ENCODE measurements around the gene CLPTM1L.
"Not testable (repeated sequence)": the region's sequence is repeated elsewhere in the genome, so short reads cannot be mapped to it uniquely, and the experiment has no call there.

CLPTM1L gene

DNA sequence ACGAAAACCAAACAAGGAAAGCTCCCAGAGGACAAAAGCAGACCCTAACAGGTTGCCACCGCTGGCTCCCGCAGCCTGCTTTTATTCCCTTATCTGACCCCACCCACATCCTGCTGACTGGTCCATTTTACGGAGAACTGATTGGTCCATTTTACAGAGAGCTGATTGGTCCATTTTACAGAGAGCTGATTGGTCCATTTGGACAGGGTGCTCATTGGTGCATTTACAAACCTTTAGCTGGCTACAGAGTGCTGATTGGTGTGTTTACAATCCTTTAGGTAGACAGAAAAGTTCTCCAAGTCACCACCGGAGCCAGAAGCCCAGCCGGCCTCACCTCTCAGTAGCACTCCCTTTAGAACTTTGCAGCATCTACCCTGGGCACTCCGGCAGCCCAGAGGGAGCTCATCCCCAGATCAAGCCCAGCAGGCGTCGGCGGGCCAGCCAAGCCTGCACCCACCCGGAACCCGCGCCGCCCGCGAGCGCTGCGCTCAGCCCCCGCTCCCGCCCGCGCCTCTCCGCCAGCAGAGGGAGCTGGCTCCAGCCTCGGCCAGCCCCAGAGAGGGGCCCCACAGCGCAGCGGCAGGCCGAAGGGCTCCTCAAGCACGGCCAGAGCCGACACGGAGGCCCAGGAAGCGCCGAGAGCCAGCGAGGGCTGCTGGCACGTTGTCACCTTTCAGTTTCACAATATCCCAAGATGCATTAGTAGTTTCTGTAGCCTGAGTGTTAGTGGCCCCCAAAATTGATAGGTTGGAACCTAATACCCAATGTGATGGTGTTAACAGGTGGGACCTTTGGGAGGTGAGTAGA is 35.3 kb upstream of the CLPTM1L start:
- DNase-seq = peak; percentile 71

DNA sequence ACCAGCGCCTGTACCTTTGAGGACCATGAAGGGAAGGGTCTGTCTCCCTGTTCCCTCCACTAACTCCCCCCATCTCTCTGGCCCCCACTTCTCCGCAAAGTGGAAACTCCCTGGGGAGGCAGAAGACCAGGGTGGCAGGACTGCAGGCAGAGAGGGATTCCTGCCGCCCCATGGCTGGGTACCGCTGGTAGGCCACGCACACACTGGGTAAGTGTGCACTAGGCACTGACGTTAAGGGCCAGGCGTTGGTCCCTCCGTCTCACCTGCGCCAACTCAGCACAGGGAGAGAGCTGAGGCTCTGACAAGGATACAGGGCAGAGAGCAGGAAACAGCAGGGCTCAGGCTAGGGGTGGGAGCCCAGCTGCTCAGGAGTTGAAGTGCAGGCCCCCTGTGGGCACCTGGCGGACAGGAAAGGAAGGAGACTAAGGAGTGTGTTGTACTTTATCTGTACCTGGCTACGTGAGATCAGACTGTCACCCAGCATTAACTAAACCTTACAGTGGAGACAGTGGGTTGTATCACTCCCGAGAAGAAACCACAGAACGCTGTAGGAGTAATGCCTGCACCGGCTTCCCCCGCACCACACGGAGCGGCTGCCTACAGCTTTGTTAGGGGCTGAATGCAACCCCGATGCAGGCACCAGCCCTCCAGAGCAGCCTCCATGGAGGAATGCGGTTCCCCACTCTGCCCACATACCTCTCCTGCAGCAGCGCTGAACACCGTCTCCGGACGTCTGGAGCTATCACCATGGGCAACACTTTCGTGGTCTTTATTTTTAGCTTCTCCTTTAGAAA is 34.2 kb upstream of the CLPTM1L start:
- DNase-seq = no peak

DNA sequence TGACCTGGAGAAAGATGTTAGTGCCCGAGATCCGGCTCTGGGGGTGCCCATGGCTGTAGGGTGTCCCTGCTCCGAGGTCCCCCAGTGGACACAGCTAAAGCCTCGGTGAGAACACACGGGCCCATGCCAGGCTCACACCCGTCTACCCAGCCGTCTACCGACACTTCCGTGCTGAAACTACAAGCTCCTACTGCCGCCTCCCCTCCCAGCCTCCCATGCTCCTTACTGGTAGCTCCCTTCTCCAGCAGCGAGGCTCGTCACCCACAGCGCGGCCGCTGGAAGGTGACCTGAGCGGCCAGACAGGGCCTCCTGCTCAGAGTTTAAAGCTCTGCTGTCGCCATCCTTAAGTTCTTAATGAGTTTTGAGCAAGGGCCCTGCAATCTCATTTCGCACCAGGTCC is 33.2 kb upstream of the CLPTM1L start:
- no peak for DNase-seq

DNA sequence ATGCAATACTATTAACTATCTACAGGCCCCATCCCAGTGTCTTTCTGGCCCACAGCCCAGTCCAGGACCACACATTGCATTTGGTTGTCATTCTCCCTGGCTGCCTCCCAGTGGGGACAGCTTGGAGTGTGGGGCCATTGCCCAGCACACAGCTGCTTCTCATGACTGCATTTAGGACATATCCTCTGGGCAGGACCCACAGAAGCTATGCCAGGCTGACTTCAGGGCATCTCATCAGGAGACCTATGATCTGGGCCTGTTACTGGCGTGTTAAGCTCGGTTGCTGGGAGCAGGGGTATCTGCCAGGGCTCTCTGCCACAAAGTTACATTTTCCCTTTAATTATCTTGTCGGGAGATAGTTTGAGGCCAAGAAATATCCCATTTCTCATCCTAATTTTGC is 32.1 kb upstream of the CLPTM1L start:
- no peak for DNase-seq

DNA sequence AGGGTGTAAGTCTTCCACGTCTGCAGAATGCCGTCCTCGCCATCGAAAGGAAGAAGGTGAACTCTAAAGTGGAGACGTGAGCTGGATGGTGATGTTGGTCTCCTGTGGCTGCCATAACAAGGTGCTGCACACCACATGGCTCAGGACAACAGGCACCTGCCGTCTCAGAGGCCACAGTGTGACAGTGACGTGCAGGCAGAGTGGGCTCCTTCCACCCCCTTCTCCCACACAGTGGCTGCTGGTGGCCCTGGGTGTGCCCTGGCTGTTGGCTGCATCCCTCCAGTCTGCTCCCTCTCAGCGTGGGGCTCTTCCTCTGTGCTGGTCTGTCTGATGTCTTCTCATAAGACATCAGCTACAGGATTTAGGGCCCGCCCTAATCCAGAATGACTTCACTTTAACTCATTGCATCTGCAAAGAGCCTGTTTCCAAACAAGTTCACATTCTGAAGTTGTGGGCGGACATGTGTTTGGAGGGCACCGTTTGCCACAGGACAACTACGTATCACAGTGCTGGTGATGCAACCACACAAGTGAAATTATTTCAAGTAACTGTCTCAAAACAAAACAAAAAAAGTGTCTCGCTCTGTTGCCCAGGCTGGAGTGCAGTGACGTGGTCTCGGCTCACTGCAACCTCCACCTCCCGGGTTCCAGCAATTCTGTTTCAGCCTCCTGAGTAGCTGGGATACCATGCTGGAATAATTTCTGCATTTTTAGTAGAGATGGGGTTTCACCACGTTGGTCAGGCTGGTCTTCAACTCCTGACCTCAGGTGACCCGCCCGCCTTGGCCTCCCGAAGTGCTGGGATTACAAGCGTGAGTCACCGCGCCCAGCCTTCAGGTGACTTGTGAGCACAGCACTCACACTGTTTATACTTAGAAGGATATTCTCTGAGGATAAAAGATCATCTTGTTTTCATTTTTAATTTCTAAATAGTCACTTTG is 31.2 kb upstream of the CLPTM1L start:
- DNase-seq = no peak

DNA sequence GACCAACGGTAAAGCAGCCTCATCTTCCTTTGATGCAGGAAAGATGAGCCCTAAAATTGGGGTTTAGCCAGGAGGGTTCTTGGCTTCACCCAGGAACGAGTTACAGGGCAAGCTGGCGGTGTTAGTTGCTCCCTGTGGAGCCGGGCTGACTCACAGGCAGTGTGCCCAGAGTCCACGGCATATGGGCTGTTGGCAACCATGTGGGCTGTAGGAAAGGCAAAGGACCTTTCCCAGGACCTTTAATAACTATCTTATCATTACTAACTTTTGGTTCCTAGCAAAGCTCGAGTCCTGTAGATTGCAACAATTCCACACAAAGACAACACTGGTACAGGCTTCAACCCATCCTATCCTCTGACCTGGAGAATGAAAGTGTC is 29.8 kb upstream of the CLPTM1L start:
- DNase-seq = no peak

DNA sequence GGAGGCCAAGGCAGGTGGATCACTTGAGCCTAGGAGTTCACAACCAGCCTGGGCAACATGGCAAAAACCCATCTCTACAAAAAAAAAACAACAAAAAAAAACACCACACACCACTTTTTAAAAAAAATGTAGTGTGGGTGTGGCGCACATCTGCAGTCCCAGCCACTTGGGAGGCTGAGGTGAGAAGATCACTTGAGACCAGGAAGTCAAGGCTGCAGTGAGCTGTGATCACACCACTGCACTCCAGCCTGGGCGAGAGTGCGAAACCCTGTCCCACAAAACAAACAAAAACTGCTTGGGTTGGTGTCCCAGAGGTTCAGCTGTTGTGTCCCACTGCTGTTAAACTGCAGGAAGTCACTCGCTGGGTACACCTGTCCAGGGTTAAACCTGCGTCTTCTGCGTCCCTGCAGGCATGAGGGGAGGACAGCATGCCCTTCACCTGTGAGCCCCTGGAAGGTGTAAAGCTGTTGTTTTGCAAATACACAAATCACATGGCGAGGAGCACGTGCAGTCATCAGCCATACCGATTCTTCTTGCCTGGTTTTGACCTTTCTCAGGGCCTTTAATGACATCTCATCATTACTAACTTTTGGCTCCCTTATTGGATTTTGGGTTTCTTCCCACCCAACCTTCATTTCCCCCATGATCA is 29.3 kb upstream of the CLPTM1L start:
- DNase-seq = no peak

DNA sequence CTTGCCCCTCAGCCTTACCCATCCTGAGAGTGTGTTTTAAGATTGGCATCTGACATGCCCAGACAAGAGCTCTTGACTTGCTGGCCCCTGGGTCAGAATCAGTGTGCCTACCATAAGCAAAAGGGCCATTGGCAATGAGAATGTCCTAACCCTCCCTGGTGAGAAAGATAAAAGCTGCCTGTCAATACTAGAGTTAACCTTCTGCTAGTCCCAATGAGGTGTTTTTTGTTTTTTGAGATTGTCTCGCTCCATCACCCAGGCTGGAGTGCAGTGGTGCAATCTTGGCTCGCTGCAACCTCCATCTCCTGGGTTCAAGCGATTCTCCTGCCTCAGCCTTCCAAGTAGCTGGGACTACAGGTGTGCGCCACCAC is 27.1 kb upstream of the CLPTM1L start:
- not testable (repeated sequence) for DNase-seq

DNA sequence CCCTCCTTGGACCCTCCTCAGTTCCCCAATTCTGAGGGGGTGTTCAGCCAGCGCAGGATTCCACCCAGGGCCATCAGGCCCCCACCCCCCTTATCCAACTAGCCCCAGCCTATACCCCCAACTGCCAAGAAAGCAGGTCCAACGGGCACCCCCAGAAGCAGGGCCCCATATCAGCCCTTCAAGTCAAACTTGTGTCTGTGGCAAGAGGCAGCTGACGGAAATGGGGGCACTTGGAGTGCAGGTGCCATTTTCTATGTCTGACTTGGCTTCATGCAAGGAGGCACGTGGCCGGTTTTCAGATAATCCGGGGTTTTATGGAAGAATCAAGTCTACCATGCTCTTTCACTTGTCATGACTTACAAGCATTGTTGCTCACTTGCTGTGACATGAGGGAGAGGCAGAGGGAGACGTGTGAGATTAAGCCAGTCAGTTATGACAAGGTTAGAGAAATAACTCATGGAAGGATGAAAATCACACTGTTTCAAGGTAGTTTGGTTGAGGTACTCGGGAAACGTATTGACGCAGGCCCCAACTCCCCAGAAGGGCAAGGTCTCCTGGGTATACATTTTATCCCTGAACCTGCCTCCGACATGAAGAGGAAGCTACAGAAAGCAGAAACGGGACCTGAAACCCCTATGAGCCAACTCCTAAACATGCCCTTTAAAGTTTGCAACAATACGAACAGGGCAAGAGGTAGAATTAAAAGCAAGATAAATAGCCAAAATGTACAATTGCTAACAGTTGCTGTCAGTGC is 26.5 kb upstream of the CLPTM1L start:
- DNase-seq = no peak

DNA sequence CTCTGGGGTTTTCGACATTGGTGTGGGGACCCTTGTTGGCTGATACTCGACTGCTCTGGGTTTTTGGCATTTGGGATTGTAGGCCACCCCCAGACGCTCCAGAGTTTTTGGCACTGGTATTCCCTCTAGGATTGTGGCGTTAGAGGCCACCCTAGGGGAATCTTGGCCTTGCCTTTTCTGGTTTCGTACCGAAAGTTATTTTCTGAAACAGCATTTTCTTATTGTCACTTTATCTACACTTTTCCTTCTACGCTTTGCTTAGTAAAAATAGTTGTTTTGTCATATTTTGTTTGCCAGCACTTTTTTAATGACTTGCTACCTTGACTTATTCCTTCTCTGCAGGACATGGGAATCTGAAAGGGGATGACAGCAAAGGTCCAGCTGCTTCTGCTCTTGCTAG is 25.1 kb upstream of the CLPTM1L start:
- DNase-seq = no peak

DNA sequence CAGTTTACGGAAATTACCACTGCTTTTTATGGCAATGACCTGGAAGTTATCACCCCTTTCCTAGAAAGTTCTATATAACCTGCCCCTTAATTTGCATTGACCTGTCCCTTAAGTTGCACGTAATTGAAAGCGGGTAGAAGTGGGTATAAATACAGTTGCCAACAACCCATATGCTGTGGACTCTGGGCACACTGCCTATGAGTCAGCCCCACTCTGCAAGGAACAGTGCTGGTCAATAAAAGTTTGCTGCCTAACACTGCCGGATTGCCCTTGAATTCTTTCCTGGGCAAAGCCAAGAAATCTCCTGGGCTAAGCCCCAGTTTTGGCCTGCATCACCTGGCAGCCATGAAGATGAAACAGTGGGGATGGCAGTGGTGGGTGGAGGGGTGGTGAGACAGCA is 23.9 kb upstream of the CLPTM1L start:
- DNase-seq = no peak

DNA sequence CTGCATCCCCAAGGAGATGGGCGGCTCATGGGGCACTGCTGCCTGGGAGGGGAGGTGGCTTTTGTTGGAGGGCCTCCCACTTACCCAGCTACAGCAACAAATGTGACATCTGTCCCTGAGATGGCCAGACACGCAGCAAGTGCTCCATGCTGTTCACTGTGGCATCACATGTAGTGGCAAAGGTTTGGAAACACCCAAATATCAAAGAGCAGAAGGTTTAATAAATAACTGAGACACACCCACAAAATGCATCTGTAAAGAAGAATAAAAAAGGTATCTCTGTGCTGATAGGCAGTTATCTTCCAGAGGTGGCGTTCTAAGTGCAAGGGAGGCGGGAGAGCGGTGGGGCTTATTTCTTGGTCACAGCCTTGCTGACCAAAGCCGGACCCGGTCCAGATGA is 23.3 kb upstream of the CLPTM1L start:
- DNase-seq = no peak

DNA sequence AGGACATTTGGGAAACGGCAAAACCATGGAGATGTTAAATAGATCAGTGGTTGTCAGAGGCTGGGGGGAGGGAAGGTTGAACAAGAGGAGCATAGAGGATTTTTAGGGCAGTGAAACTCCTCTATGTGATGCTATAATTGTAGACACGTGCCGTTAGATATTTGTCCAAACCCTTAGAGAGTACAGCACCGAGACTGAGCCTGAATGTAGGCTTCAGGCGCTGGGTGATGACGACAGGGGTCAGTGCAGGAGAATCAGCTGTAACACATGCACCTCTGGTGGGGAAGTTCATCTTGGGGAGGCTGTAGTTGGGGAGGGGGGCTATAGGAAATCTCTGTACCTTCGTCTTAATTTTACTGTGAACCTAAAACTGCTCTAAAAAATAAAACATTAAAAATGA is 22.2 kb upstream of the CLPTM1L start:
- no peak for DNase-seq

DNA sequence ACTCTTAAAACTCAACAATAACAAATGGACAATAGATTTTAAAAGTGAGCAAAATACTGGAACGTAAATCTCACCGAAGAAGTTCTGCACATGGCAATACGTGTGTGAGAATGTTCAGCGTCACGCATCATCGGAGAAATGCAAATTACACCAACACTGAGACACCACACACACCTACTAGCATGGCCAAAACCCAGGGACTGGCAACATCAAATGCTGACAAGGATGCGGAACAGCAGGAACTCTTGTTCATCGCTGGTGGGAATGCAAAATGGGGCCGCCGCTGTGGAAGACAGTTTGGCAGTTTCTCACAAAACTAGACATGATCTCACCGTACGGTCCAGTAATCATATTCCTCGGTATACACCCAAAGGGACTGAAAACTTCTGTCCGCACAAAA is 21.6 kb upstream of the CLPTM1L start:
- no peak for DNase-seq

DNA sequence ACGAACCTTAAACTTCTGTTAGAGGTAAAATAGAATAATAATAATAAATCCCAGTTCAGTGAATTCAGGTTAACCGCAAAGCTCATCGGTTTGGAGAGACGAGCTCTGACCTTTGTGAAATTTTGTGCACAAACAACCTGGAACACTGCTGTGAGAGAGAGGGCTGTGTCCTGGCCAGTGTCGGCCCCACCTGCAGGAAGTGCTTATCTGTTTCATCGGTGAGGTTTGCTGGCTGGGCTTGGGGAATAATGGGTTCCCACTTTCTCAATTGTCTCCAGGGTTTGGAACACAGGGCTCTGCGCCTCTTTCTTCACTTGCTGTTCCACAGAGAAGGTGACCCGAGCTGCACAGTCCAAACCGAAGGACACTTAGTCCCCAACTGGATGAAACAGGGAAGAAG is 19.3 kb upstream of the CLPTM1L start:
- DNase-seq = no peak

DNA sequence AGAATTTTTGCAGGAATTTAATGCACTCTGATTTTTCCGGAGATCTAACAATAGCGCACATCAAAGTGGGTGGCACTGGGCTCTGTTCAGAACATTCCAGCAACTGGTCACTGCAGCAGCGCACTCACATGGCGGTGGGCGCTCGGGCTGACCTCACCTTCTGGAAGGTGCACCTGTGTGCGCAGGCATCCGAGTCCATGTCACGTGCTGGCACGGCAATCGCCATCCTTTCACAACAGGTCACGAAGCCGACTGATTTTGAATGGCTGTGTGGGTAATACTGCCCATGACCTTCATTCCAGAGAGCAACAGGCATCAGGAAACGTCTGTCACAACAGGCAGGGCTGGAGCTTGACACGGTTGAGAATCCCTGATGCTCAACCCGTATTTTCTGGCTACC is 18.7 kb upstream of the CLPTM1L start:
- no peak for DNase-seq

DNA sequence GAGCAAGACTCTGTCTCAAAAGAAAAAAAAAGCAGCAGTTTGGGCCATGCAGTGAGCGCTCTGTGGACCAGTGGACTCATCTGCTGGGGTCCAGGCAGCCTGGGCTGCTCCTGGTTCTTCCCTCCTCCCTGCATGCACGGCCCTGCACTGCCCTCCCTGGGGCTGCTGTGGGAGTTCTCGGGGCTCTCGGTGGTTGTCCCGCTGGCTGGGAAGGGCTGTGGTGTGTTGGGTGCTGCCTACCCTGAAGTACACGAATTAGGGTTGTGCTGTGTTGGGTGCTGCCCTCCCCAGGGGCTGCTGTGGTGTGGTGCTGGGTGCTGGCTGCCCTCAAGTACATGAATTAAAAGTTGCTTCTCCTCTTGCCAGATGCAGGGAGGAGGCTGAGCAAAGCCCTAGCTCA is 18.3 kb upstream of the CLPTM1L start:
- no peak for DNase-seq

DNA sequence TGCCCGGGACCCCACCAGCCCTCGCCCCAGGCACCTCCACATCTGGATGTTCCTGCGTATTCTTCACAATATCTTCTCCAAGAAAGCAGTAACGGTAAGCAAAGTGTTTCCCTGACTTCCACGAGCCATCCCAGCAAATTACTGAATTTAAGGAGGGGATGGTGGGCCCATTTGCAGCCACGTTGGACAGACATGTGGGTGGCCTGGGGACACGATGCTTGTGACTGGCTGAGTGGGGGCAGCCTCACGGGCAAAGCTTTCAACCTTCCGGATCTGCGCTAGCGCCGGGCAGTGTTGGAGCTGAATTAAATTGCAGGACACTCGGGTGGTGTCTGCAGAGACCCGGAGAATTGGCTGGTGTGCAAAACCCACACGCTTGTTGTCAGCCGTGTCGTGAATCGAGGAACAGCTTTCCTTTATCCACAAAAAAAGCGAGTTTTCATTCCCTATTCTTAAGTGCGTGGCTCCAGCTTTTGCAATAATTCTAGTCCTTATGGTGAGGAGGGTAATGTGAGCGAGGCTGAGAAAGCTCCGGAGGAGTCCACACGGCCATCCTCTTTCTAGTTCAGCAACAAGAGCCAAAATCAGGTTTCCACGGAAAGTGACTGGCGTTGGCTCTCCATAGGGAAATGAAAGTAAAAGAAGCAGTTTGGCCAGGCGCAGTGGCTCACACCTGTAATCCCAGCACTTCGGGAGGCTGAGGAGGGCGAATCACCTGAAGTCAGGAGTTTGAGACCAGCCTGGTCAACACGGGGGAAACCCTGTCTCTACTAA is 17.5 kb upstream of the CLPTM1L start:
- DNase-seq = no peak

DNA sequence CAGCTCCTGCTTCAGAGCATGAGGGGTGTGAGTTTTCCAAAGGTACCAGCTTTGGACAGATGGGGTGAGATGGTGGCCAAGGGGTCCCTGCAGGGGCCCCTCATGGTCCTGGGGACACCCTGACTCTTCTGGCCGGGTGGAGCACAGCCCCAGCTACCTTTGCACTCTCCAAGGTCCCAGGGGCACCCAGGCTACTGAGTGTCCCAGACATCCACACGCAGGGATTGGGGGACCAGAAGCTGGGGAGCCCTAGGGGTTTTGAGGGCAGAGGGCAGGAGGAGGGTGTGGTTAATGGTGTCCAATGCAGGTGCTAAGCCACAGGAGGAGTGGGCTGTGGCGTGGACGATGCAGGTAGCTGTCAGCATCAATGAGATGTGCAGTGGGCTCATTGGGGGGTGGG is 16.0 kb upstream of the CLPTM1L start:
- no peak for DNase-seq

DNA sequence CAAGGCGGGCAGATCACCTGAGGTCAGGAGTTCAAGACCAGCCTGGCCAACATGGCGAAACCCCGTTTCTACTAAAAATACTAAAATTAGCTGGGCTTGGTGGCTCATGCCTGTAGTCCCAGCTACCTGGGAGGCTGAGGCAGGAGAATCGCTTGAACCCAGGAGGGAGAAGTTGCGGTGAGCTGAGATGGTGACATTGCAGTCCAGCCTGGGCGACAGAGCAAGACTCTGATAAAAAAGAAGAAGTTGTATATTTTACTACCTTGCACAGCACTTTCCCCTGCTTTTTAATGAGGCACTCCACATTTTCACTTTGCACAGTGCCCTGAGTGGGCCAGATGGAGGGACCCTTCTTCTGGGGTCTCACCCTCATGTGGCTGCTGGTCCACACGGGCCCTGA is 15.5 kb upstream of the CLPTM1L start:
- DNase-seq = not testable (repeated sequence)

DNA sequence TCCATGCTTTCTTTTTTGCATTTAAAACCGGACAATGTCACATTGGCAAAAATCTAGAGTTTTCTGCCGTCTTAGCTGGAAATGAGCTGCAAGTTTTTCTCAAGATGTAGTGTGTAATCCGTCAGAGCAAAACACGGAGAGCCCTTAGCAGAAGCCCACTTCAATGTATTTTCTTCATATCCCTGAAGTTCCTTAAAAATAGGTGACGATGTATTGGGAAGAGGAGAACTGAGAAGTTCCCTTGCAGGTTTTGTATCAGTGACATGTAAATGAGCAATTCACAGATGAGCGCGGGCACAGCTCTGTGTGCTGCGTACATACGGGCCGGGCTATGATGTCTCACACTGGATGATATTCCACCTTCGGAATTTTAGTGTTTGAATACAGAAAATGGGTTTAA is 14.8 kb upstream of the CLPTM1L start:
- no peak for DNase-seq
